Measurements from ENCODE around the gene KDM4C. TPM values are rescaled to one million over a fixed set of nuclear protein-coding genes. Genes with fewer than 3 reads are reported as not detected.

KDM4C gene
- total RNA-seq, 2 donors from 2014 or later, result 12.8 to 31.5 TPM

GRCh38 chr9:7056254-7056653, 298.5 kb downstream of the KDM4C start:
- Histone ChIP-seq H3K9ac (ENCODE audit: extremely low read depth, low read length, poor library complexity, severe bottlenecking) (no peak overlapping the region), H3K36me3 (ENCODE audit: control insufficient read depth, insufficient read depth, low read length) (peaks cover 22% of the 10 kb centered on the region), H3K9me3 (ENCODE audit: control insufficient read depth, low read length) (no peaks in the 10 kb centered on the region), H3K27ac (ENCODE audit: low read depth, low read length) (no peak overlapping the region), H3K4me3 (ENCODE audit: low read length) (no peak overlapping the region), H3K4me1 (ENCODE audit: control insufficient read depth, insufficient read depth, low read length) (no peaks in the 10 kb centered on the region), H3K27me3 (ENCODE audit: control insufficient read depth, insufficient read depth, low read length, poor library complexity, severe bottlenecking) (no peaks in the 10 kb centered on the region)
- peaks cover 10% of the 10 kb centered on the region for H3K4me1 Mint-ChIP-seq
- no peak for TF ChIP-seq CTCF (conservative IDR thresholded peaks at IDR 0.05)
- H3K9me3 Mint-ChIP-seq, result no peaks in the 10 kb centered on the region
- H3K27me3 Mint-ChIP-seq (ENCODE audit: insufficient read depth), result no peaks in the 10 kb centered on the region
- H3K27ac Mint-ChIP-seq, result no peak overlapping the region
- DNase-seq, result no peak
- no peak overlapping the region for H3K4me3 Mint-ChIP-seq
- peaks cover 2% of the 10 kb centered on the region for H3K36me3 Mint-ChIP-seq (ENCODE audit: low read depth)

- Mint-ChIP-seq H3K9me3 (no peaks in the 10 kb centered on the region), H3K27me3 (ENCODE audit: insufficient read depth) (no peaks in the 10 kb centered on the region), H3K4me3 (no peak overlapping the region), H3K36me3 (ENCODE audit: low read depth) (peaks cover 2% of the 10 kb centered on the region), H3K4me1 (peaks cover 8% of the 10 kb centered on the region), H3K27ac (no peak overlapping the region)
- no peak overlapping the region for H3K27ac ChIP-seq (ENCODE audit: low read depth, low read length)
- no peak overlapping the region for H3K9ac ChIP-seq (ENCODE audit: extremely low read depth, low read length, poor library complexity, severe bottlenecking)
- H3K4me3 ChIP-seq (ENCODE audit: low read length), result no peak overlapping the region
- H3K36me3 ChIP-seq (ENCODE audit: control insufficient read depth, insufficient read depth, low read length), result peaks cover 20% of the 10 kb centered on the region
- no peak for DNase-seq
- H3K27me3 ChIP-seq (ENCODE audit: control insufficient read depth, insufficient read depth, low read length, poor library complexity, severe bottlenecking), result no peaks in the 10 kb centered on the region
- no peak for TF ChIP-seq CTCF (conservative IDR thresholded peaks at IDR 0.05)
- H3K4me1 ChIP-seq (ENCODE audit: control insufficient read depth, insufficient read depth, low read length), result no peaks in the 10 kb centered on the region
- H3K9me3 ChIP-seq (ENCODE audit: control insufficient read depth, low read length), result no peaks in the 10 kb centered on the region
- 96 to 98% methylated on average over 3 of the region's 3 CpGs for WGBS, 2 experiments (ENCODE audit: insufficient coverage in 1 of 2, insufficient read length in 1 of 2)
Observed at GRCh38 chr9:7058473-7058872, 300.7 kb downstream of the KDM4C start.

- no peak overlapping the region for H3K4me3 ChIP-seq (ENCODE audit: low read length)
- no peak for DNase-seq
- H3K36me3 ChIP-seq (ENCODE audit: control insufficient read depth, insufficient read depth, low read length), result no peaks in the 10 kb centered on the region
- Mint-ChIP-seq H3K27me3 (ENCODE audit: insufficient read depth) (no peaks in the 10 kb centered on the region), H3K4me3 (no peak overlapping the region), H3K27ac (no peak overlapping the region), H3K36me3 (ENCODE audit: low read depth) (no peaks in the 10 kb centered on the region), H3K4me1 (no peaks in the 10 kb centered on the region), H3K9me3 (no peaks in the 10 kb centered on the region)
- no peak for TF ChIP-seq CTCF (conservative IDR thresholded peaks at IDR 0.05)
- no peaks in the 10 kb centered on the region for H3K9me3 ChIP-seq (ENCODE audit: control insufficient read depth, low read length)
- H3K27me3 ChIP-seq (ENCODE audit: control insufficient read depth, insufficient read depth, low read length, poor library complexity, severe bottlenecking), result no peaks in the 10 kb centered on the region
- no peaks in the 10 kb centered on the region for H3K4me1 ChIP-seq (ENCODE audit: control insufficient read depth, insufficient read depth, low read length)
- 83 to 85% methylated on average over 3 to 4 of the region's 4 CpGs for WGBS, 2 experiments (ENCODE audit: insufficient coverage in 1 of 2, insufficient read length in 1 of 2)
- no peak overlapping the region for H3K9ac ChIP-seq (ENCODE audit: extremely low read depth, low read length, poor library complexity, severe bottlenecking)
- H3K27ac ChIP-seq (ENCODE audit: low read depth, low read length), result no peak overlapping the region
Observed at GRCh38 chr9:7067169-7067568, 309.4 kb downstream of the KDM4C start.

Measured in endodermal cell (in vitro differentiated cells).